BLaER1 treated with 17β-estradiol and CSF1 and Interleukin-3, amounts not matched to agents 10 nM and 100 nM (cell line): ENCODE measurements around the gene TNS1.

Experiments
- H3K27ac ChIP-seq, 11 experiments: shearing (Covaris generic); formaldehyde crosslinking; 2 replicates each; pipeline ENCODE4 v1.8.1; 2022
- H3K27me3 ChIP-seq, 11 experiments: shearing (Covaris generic); formaldehyde crosslinking; 2 replicates each; pipeline ENCODE4 v1.8.1; 2022
- H3K36me3 ChIP-seq, 11 experiments: shearing (Covaris generic); formaldehyde crosslinking; 2 replicates each; pipeline ENCODE4 v1.8.1; 2022
- H3K4me1 ChIP-seq, 10 experiments: shearing (Covaris generic); formaldehyde crosslinking; 2 replicates each; pipeline ENCODE4 v1.8.1; 2022
- H3K4me2 ChIP-seq, 11 experiments: shearing (Covaris generic); formaldehyde crosslinking; 2 replicates each; pipeline ENCODE4 v1.8.1; 2022
- H3K4me3 ChIP-seq, 10 experiments: shearing (Covaris generic); formaldehyde crosslinking; 2 replicates each; pipeline ENCODE4 v1.8.1; 2022
- H3K9ac ChIP-seq, 11 experiments: shearing (Covaris generic); formaldehyde crosslinking; 2 replicates each; pipeline ENCODE4 v1.8.1; 2022
- H3K9me3 ChIP-seq, 11 experiments: shearing (Covaris generic); formaldehyde crosslinking; replicated peaks in 1 of 11; 2 replicates each; pipeline ENCODE4 v1.8.1; 2022
- H4K20me1 ChIP-seq, 11 experiments: shearing (Covaris generic); formaldehyde crosslinking; 2 replicates each; pipeline ENCODE4 v1.8.1; 2022
- Cebpa-rat ChIP-seq, 11 experiments: shearing (Covaris generic); IDR thresholded peaks; 2 replicates each; pipeline ENCODE4 v1.8.1; 2022

Gene TNS1

DNA sequence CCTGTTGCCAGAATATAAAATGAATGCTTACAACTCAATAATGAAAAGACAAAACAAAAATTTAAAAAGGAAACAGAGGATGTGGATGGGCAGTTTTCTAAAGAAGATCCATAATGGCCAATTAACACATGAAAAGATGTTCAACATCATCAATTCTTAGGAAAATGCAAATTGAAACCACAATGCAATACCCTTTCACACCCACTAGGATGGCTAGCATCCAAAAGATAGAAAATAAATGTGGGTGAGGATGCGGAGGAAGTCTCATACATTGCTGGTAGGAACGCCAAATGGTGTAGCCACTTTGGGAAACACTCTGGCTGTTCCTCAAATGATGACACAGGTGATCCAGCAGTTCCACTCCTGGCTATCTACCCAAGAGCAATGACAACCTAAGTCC, 130.5 kb downstream of the TNS1 start:
- Histone ChIP-seq H3K4me1 (peaks cover 10 to 27% (median 18%) of the 10 kb centered on the region in 10 experiments; a peak in 17 of 20 replicates), H3K27me3 (no peaks in the 10 kb centered on the region), H3K9ac (no peak overlapping the region), H3K36me3 (peaks cover 3 to 96% (median 41%) of the 10 kb centered on the region in 11 experiments; a peak in 14 of 22 replicates), H3K4me2 (no peak overlapping the region), H4K20me1 (peaks cover 0 to 99% (median 5%) of the 10 kb centered on the region in 11 experiments; a peak in 5 of 22 replicates), H3K4me3 (no peak overlapping the region), H3K27ac (no peak overlapping the region), H3K9me3 (no peaks in the 10 kb centered on the region)
- no peak for TF ChIP-seq Cebpa-rat (IDR thresholded peaks at IDR 0.05)

DNA sequence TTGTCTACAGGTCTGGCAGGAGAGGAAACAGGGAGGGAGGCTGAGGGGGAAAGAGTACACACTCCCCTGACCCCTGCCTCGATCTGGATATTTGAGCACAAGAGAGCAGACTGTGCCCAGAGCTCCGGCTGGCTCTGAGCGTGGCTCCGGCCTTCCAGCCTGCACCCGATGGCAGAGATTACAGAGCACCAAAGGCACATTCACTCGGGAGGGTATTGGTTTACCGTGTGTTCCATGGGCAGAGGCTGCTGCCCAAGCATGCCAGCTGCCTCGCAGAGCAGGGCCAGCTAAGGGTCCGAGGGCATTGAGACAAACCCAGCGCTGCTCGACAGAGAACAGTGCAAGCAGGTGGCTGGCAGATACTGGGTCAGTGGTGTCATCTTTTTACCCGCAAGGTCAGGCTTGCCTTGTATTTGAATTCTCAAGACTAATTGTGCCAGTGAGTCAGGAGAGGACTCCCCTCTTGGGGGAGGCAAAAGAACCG, 132.2 kb downstream of the TNS1 start:
- H3K4me3 ChIP-seq, result no peak overlapping the region
- H3K9ac ChIP-seq, result no peak overlapping the region
- H3K27ac ChIP-seq, result no peak overlapping the region
- H4K20me1 ChIP-seq, result peaks cover 0 to 99% (median 14%) of the 10 kb centered on the region in 11 experiments; a peak in 9 of 22 replicates
- no peaks in the 10 kb centered on the region for H3K9me3 ChIP-seq
- peak overlapping the region in 5 of 11 experiments; percentile 4 to 19 (median 11); a peak in 4 of 22 replicates for H3K4me2 ChIP-seq
- H3K36me3 ChIP-seq, result peaks cover 3 to 91% (median 42%) of the 10 kb centered on the region in 11 experiments; a peak in 13 of 22 replicates
- TF ChIP-seq Cebpa-rat (IDR thresholded peaks at IDR 0.05), result no peak
- 0 out of 22 replicates have a peak, but pooled peaks cover 0 to 3% (median 0%) of the 10 kb centered on the region in 11 experiments for H3K27me3 ChIP-seq
- H3K4me1 ChIP-seq, result peaks cover 23 to 34% (median 29%) of the 10 kb centered on the region in 10 experiments

DNA sequence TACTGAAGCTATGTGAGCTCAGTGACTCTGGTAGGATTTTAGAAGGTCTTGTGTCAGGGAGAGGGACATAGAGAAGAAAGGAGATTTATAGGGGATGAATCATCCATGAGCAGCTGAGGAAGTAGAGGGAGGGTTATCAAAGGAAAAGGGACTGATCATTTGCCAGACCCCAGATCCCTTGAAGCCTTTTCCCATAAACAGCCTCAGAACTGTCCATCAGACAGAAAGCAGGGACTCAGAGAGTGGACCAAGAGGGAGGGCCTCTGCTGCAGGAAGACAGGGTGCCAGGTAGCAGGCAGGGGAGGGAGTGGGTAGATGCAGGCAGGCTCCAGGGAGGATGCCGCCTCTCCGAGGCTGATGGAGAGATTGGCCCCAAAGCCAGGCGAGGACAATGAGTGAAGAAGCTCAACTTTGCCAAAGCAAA, 133.9 kb downstream of the TNS1 start:
- H3K9ac ChIP-seq, result no peak overlapping the region
- H3K9me3 ChIP-seq, result no peaks in the 10 kb centered on the region
- H3K4me1 ChIP-seq, result peaks cover 26 to 47% (median 41%) of the 10 kb centered on the region in 10 experiments
- peaks cover 0 to 99% (median 20%) of the 10 kb centered on the region in 11 experiments; a peak in 13 of 22 replicates for H4K20me1 ChIP-seq
- no peak overlapping the region for H3K4me3 ChIP-seq
- H3K36me3 ChIP-seq, result peaks cover 3 to 86% (median 37%) of the 10 kb centered on the region in 11 experiments; a peak in 13 of 22 replicates
- TF ChIP-seq Cebpa-rat (IDR thresholded peaks at IDR 0.05), result no peak
- H3K4me2 ChIP-seq, result no peak overlapping the region
- no peak overlapping the region for H3K27ac ChIP-seq
- peaks cover 0 to 12% (median 0%) of the 10 kb centered on the region in 11 experiments; a peak in 2 of 22 replicates for H3K27me3 ChIP-seq

DNA sequence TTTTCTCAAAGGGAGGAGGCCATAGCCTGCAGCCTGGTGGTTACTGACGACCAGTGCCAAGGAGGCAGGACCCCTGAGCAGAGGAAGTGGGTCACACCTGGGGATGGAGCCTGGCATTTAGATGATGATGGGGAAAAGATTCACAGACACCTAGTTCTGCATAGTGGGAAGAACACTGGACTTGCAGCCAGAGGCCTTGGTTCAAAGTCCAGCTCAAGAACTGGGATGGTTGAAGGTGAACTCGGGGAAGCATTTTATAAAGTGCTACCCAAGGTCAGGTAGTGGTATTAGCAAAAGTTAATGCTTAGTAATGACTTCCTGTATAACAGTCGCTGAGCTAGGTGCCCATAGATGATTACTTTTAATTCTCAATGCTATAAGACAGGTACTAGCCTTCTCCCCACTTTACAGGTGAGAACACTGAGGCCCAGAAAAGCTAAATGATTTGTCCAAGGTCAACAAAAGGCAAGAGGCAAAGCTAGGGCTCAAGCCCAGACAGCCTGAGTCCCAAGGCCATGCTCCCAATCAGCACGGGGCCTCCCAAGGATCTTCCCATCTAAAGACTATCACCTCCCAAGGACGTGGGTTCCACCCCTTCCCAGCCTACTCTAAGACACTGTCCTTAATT, 134.4 kb downstream of the TNS1 start:
- Histone ChIP-seq H3K27me3 (peaks cover 0 to 12% (median 0%) of the 10 kb centered on the region in 11 experiments; a peak in 2 of 22 replicates), H3K9me3 (no peaks in the 10 kb centered on the region), H3K4me2 (no peak overlapping the region), H3K36me3 (peaks cover 2 to 83% (median 40%) of the 10 kb centered on the region in 11 experiments; a peak in 13 of 22 replicates), H3K4me1 (peaks cover 26 to 48% (median 44%) of the 10 kb centered on the region in 10 experiments), H4K20me1 (peaks cover 0 to 100% (median 20%) of the 10 kb centered on the region in 11 experiments; a peak in 13 of 22 replicates), H3K9ac (no peak overlapping the region), H3K4me3 (no peak overlapping the region), H3K27ac (no peak overlapping the region)
- TF ChIP-seq Cebpa-rat (IDR thresholded peaks at IDR 0.05), result no peak

DNA sequence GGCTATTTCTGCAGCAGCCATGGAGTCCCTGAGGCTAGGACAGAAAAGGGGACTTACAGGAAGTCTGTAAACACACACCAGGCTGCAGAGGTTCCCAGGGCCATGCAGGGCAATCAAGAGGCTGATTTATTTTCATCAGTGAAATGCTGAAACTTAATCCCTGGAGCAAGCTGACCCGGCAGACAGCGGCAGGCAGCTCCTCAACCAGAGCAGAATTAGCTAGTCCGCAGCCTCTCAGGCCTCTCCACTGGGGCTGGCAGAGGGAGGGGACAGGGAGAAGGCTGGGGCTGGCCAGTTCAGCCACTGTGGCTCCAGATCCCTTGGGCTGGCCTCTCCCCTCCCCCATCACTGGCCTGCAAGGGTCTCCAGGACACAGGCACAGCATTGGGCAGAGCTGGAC, 136.3 kb downstream of the TNS1 start:
- H3K9ac ChIP-seq, result 0 out of 22 replicates have a peak overlapping the region, but pooled peaks of 1 of the 11 experiments have one; percentile 4
- TF ChIP-seq Cebpa-rat (IDR thresholded peaks at IDR 0.05), result no peak
- peaks cover 0 to 97% (median 20%) of the 10 kb centered on the region in 11 experiments; a peak in 13 of 22 replicates for H4K20me1 ChIP-seq
- peaks cover 0 to 20% (median 0%) of the 10 kb centered on the region in 11 experiments; a peak in 2 of 22 replicates for H3K27me3 ChIP-seq
- peak overlapping the region; percentile 44 to 76 (median 66); a peak in 21 of 22 replicates for H3K4me2 ChIP-seq
- H3K9me3 ChIP-seq, result no peaks in the 10 kb centered on the region
- H3K4me1 ChIP-seq, result peaks cover 31 to 62% (median 50%) of the 10 kb centered on the region in 10 experiments
- peaks cover 0 to 77% (median 37%) of the 10 kb centered on the region in 11 experiments; a peak in 11 of 22 replicates for H3K36me3 ChIP-seq
- H3K27ac ChIP-seq, result no peak overlapping the region
- H3K4me3 ChIP-seq, result no peak overlapping the region

DNA sequence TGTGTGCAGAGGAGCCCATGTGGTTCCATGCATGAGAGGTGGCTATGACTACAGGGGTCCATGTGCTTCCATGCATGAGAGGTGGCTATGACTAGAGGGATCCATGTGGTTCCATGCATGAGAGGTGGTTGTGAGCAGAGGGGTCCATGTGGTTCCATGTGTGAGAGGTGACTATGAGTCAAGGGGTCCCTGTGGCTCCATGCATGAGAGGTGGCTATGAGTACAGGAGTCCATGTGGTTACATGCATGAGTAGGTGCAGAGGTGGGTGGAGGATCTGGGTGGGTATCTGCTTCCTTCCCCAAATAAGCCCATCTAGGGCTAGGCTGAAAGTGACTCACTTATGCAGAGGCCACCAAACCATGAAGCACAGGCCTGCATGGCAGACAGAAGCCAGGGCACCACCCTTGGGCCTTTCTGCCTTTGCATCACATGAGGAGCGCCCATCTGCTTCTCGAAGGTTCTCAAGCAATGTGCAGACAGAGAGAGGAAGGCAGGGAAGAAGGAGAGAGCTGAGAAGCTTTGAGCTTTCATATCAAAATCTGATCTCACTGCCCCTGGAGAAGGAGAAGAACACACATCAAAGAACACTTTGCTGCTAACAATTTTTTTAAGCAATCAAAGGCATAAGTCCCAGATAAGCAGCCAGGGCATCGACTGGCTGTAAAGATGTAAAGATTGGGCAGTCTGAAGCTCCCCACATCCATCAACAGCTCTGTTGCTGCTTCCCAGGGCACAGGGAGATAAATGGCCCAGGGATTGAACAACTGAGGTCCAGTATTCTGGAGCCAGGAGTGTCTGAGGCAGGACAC, 137.6 kb downstream of the TNS1 start:
- no peaks in the 10 kb centered on the region for H3K9me3 ChIP-seq
- peak overlapping the region in 6 of 11 experiments; percentile 3 to 46 (median 26); a peak in 9 of 22 replicates for H3K27ac ChIP-seq
- H3K4me1 ChIP-seq, result peaks cover 31 to 61% (median 45%) of the 10 kb centered on the region in 10 experiments
- no peak for TF ChIP-seq Cebpa-rat (IDR thresholded peaks at IDR 0.05)
- H3K4me2 ChIP-seq, result peak overlapping the region; percentile 44 to 76 (median 66)
- no peak overlapping the region for H3K4me3 ChIP-seq
- peak overlapping the region in 4 of 11 experiments; percentile 20 to 39 (median 26); a peak in 6 of 22 replicates for H3K9ac ChIP-seq
- H3K36me3 ChIP-seq, result peaks cover 0 to 77% (median 26%) of the 10 kb centered on the region in 11 experiments; a peak in 11 of 22 replicates
- peaks cover 0 to 97% (median 15%) of the 10 kb centered on the region in 11 experiments; a peak in 13 of 22 replicates for H4K20me1 ChIP-seq
- peaks cover 0 to 26% (median 0%) of the 10 kb centered on the region in 11 experiments; a peak in 3 of 22 replicates for H3K27me3 ChIP-seq

DNA sequence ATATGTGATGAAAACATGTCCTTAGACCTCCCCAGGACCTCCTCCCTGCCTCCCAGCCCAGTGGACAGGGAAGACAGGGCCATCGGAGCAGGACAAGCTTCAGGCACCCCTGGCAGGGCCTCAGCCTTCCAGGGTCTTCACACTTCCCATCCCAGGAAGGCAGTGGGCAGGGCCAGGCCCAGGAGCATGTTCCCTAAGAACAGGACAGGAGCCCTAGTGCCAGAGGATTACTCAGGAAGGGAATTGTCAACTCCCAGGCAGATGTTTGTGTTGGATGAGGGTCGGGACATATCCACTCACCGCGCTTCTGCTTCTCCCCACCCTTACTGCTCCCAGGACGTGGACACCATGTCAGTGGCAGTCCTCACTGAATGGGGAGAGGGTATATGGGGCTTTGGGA, 138.9 kb downstream of the TNS1 start:
- peaks cover 0 to 76% (median 22%) of the 10 kb centered on the region in 11 experiments; a peak in 11 of 22 replicates for H3K36me3 ChIP-seq
- H3K27ac ChIP-seq, result no peak overlapping the region
- H3K9ac ChIP-seq, result no peak overlapping the region
- H3K4me1 ChIP-seq, result peaks cover 31 to 58% (median 46%) of the 10 kb centered on the region in 10 experiments
- H3K4me3 ChIP-seq, result no peak overlapping the region
- no peak for TF ChIP-seq Cebpa-rat (IDR thresholded peaks at IDR 0.05)
- no peaks in the 10 kb centered on the region for H3K9me3 ChIP-seq
- peaks cover 0 to 97% (median 19%) of the 10 kb centered on the region in 11 experiments; a peak in 13 of 22 replicates for H4K20me1 ChIP-seq
- peak overlapping the region in 9 of 11 experiments; percentile 44 to 76 (median 69); a peak in 11 of 22 replicates for H3K4me2 ChIP-seq
- peaks cover 0 to 38% (median 0%) of the 10 kb centered on the region in 11 experiments; a peak in 4 of 22 replicates for H3K27me3 ChIP-seq

DNA sequence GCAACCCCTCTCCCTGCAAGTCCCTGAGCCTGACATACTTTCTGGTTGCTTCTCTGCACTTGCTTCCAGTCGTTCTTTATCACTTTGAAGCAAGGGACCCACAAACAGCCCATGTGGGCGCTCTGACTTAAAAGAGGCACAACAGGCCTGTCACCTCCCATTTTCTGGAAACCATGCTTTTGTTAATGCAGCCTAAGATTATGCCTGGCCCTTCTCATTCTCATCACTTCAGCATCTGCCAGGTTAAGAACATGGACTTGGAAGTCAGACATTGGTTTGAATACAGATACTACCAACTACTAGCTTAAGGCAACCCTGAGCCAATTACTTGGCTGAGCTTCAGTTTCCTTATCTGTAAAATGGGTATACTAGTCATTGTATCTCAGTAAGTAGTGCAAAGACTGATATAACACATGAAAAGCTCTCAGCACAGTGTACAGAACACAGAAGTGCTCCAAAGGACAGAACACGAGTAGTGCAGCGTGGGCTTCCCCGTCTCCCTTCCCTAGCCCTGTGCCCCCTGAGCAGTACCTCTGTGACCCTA, 141.4 kb downstream of the TNS1 start:
- H3K27me3 ChIP-seq, result peaks cover 0 to 60% (median 0%) of the 10 kb centered on the region in 11 experiments; a peak in 6 of 22 replicates
- no peak overlapping the region for H3K4me3 ChIP-seq
- no peaks in the 10 kb centered on the region for H3K9me3 ChIP-seq
- H3K36me3 ChIP-seq, result peaks cover 0 to 62% (median 15%) of the 10 kb centered on the region in 11 experiments; a peak in 10 of 22 replicates
- peaks cover 25 to 58% (median 48%) of the 10 kb centered on the region in 10 experiments for H3K4me1 ChIP-seq
- peaks cover 0 to 96% (median 22%) of the 10 kb centered on the region in 11 experiments; a peak in 15 of 22 replicates for H4K20me1 ChIP-seq
- no peak overlapping the region for H3K9ac ChIP-seq
- TF ChIP-seq Cebpa-rat (IDR thresholded peaks at IDR 0.05), result no peak
- no peak overlapping the region for H3K27ac ChIP-seq
- H3K4me2 ChIP-seq, result peak overlapping the region in 5 of 11 experiments; percentile 17 to 69 (median 65); a peak in 7 of 22 replicates
